HG03097 (cell line): ENCODE results near the gene FXYD2.
"Not testable (repeated sequence)": the region's sequence is repeated elsewhere in the genome, so short reads cannot be mapped to it uniquely, and the experiment has no call there.

Experiments used
- ATAC-seq: cut with Tn5 transposase; IDR thresholded peaks from one replicate; pipeline ENCODE4 v1.9.1; 2021; ENCODE audit not compliant: unreplicated experiment, low FRiP score

The FXYD2 gene

GRCh38 chr11:117824571-117825537, at the start of gene FXYD2:
Gene FXYD2 (minus strand): TSS chr11:117824744. CDS start chr11:117824678, 66 bp downstream.
- no peak for ATAC-seq

DNA sequence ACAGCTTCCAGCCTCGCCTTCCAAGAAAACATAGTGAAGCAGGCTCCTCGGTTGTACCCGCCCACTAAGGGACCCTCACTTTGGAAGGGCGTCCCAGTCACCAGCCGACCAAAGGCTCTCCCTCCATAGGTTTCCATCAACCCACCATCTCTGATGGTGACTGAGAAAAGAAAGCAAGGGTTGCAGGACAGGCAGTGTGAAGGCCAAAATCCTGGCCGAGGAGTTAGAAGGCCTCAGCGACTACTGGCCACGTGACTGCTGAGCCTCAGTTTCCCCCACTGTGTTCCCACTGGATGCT, 49.2 kb upstream of the FXYD2 start:
- ATAC-seq = no peak

DNA sequence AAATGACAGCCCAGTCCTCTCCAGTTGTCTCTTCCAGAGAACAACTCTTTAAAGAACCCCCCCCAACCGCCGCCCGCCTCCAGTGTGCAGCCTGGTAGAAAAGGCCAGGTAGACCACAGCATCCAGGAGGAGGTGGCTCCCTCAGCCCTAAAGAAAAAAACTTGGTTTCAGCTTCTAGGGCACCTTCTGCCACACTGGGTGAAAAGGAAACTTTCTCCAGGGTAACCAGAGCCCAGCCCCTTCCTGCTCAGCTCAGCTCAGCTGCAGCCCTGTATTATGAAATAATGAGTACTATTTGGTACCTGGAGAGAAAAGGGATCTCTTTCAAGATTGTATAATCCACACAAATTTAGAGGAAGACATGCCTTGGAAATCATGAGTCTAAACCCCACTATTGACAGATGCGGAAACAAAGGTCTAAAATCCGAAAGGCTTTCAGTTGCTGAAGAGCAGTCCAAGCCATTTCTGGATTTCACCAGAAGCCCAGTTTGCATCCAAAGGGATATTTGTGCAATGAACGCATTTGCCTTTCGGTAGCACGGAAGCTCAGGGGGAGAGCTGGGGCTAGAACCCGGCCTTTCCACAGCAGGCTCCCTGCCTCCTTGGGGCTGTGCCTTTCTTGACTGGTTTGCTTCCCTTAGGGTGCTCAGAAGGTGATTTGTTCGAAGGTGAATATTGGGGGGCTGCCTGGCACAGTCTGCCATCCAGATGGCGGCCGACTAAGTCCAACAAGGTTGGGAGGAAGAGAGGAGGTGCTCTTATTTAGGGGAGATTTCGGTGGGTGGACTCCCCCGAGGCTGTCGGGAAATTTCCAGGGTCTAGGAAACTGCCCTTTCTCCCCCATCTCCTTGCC, 48.7 kb upstream of the FXYD2 start:
- ATAC-seq = no peak

DNA sequence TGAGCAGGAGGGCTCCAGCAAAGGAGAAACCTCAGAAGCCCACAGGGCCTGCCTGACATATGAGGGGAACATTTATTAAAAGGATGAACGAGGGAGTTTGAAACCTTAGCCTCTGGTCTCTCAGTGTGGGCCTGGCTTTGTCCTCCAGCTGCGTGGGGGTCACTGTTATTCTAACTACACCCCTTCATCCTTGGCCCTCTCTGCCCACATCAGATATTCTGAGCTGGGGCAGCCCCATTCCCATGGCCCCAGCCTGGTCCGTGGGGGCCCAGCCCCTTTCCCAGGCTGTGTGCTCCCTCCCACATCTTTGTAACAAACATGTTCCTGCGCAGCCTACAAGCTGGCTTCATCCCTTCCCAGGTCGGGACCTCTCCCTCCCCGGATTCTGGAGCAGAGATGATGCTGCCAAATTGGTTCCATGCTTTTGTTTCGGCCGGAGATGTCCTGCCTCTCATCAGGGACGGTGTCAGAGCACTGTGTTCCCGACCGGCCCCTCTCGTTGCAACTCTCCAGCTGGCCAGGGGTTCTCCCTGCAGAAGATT, 47.9 kb upstream of the FXYD2 start:
- ATAC-seq = no peak

- no peak for ATAC-seq
Measured at GRCh38 chr11:117871784-117872183, 47.2 kb upstream of the FXYD2 start.

- ATAC-seq = no peak
Measured at GRCh38 chr11:117871160-117871559, 46.6 kb upstream of the FXYD2 start.

DNA sequence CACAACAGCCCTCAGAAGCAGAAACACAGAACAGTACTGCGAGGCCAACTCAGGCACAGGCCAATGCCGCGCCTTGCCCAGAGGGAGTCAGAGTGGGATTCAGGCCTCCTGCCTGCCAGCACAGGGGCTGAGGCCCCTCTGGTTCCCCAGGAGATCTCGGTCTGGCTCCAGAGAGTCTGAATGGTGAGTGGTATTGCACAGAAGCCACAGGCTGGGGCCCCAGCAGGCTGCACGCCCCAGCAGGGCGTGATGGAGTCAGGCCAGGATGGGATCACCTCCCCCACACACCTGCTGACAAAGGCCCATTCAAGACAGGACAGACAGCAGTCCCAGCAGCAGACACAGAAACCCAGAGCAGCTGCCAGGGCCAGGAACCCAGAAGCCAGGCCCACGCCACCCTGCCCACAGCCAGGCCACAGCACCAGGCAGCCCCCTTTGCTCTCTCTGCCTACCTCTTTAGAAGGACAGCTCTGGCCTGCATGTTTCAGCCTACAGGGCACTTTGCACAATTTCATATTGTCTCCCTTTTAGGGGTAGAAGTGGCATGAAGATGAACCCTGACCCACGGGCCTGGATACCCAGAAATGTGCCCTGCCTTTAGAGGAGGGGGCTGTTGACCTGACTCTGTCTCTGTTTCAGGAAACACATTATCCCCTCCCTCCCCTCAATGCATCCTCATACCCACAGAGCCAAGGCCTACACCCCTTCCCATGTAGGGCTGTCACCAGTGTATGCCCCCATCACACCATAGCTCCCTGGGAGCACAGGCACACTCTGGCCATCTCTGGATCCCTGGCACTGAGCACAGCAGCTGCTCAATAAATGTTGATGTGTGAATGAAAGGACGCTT, 45.8 kb upstream of the FXYD2 start:
- no peak for ATAC-seq

GRCh38 chr11:117869604-117870003, 45.1 kb upstream of the FXYD2 start:
- no peak for ATAC-seq

- ATAC-seq = no peak
Measured at GRCh38 chr11:117868815-117869561, 44.4 kb upstream of the FXYD2 start.

DNA sequence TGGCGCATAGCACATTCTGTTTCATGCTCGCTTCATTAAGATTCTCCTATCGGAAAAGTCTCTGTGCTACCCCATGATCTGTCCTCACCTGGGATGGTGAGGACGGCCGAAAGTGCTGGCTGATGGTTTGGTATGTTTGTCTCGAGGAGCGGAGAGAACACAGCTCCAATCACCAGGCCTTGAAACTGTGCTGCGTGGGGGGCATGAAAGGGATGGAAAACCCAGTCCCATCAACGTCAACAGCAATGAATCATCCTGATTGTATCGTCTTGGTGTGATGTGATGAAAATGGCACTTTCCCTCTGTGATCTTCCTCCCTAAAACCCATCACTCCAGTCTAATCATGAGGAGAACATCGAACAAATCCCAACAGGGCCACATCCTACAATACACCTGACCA, 43.5 kb upstream of the FXYD2 start:
- no peak for ATAC-seq

DNA sequence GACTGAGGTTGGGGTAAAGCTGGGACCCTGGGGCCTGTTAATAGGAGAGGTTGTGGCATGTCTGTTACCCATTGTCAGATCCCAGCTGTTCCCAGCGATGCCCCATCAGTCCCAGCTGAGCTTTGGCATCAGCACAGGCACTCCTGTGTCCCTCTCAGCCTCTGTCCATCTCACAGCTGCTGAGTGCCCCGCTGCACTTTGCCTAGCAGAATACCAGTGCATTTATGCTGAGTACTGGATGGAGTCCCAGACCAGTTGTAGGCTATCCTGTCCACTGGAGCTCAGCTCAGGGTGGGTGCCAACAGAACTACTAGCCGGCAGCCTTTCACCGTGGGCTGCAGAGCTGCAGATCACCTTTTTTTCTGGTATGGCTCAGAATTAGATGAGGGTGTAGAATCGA, 42.0 kb upstream of the FXYD2 start:
- ATAC-seq = no peak

GRCh38 chr11:117865546-117865945, 41.0 kb upstream of the FXYD2 start:
- ATAC-seq = not testable (repeated sequence)

DNA sequence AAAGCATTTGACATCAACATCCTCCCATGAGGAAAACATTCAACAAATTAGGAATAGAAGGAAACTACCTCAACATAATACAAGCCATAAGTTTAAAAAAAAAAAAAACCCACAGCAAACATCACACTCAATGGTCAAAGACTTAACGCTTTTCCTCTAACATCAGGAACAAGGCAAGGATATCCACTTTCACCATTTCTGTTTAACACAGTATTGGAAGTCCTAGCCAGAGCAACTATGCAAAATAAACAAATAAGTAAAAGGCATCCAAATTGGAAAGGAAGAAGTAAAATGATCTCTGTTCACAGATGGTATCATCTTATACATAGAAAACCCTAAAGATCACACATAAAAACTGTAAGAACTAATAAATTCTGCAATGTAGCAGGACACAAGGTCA, 38.8 kb upstream of the FXYD2 start:
- no peak for ATAC-seq

- ATAC-seq = no peak
Measured at GRCh38 chr11:117862753-117863152, 38.2 kb upstream of the FXYD2 start.

DNA sequence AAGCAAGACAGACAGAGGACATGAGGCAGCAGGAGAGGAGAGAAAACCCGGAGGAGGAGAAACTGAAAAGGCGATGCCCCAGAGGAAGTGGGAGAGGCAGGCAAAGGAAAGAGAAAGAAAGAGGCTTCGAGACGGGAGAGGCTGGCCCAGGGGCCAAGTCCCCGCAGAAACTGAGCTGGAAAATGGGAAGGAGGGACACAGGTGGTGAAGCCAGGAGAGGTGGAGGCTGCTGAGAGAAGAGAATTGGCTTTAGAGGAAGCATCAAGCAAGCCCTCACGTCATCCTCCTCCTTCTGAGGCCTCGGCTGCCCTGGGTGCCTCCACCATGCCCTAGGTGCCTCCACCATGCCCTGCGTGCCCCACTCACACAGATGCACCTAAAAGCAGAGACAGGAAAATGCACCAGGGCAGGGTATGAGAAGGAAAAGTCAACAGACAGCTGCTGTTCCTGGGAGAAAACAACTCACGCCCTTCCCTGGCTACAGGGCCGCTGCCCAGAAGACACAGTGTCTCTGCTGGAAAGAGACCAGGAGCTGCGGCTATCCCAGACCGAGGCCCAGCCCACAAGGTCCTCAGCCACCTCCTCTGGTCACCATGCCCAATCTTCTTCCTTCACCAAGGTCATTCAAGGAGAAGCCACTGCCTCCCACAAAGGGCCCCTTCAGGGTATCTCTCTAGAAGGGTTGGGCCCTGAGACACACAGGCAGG, 37.6 kb upstream of the FXYD2 start:
- no peak for ATAC-seq

GRCh38 chr11:117861151-117862018, 36.8 kb upstream of the FXYD2 start:
- no peak for ATAC-seq

DNA sequence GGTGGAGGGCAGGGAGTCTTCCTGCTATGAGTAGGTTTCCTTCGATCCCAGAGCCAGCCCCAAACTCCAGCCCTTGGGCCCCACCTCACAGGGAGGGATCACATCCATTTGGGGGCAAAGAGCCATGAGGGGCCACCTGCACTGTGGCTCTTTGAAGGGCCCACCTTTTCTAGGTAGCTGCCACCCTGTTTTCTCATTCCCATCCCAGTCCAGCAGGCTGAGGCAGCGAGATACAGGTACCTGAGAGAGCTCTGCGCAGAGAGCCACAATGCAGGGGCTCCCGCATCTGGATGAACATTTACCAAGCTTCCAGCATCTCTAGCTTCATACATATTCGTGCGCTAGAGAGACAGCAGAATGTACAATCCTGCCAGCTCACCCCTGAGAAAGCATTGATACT, 35.6 kb upstream of the FXYD2 start:
- no peak for ATAC-seq

GRCh38 chr11:117859488-117860112, 35.1 kb upstream of the FXYD2 start:
- no peak for ATAC-seq
